Effector memory CD4-positive, alpha-beta T cell (primary cell): Measurements from ENCODE around the gene TRIM75.

Experiments
- DNase-seq, 3 donors: peaks; one replicate each; pipeline ENCODE4 v3.0.0-alpha.2; 2020
- H3K27ac ChIP-seq: 2 replicates; pipeline ENCODE4 v1.7.0; 2013; ENCODE audit warnings: mild to moderate bottlenecking, low read length, moderate library complexity; ENCODE audit not compliant: insufficient read depth, poor library complexity, severe bottlenecking
- H3K27me3 ChIP-seq: replicated peaks from 2 replicates; pipeline ENCODE4 v1.7.0; 2013; ENCODE audit warnings: mild to moderate bottlenecking, low read length; ENCODE audit not compliant: insufficient read depth, control insufficient read depth, poor library complexity, severe bottlenecking
- H3K36me3 ChIP-seq: 2 replicates; pipeline ENCODE4 v1.7.0; 2013; ENCODE audit warnings: mild to moderate bottlenecking, low read length, moderate library complexity; ENCODE audit not compliant: control insufficient read depth, insufficient read depth
- H3K4me1 ChIP-seq: 2 replicates; pipeline ENCODE4 v1.7.0; 2013; ENCODE audit warnings: low read length, mild to moderate bottlenecking; ENCODE audit not compliant: control insufficient read depth, insufficient read depth, poor library complexity, severe bottlenecking
- H3K4me3 ChIP-seq: 2 replicates; pipeline ENCODE4 v1.7.0; 2013; ENCODE audit warnings: low read length, low read depth, mild to moderate bottlenecking; ENCODE audit not compliant: insufficient read depth, poor library complexity, severe bottlenecking
- H3K9me3 ChIP-seq: 2 replicates; pipeline ENCODE4 v1.7.0; 2013; ENCODE audit warnings: mild to moderate bottlenecking, low read length, moderate library complexity; ENCODE audit not compliant: control insufficient read depth

The TRIM75 gene

GRCh38 chr4:165096776-165097175, 43.1 kb downstream of the TRIM75 start:
- Histone ChIP-seq H3K36me3 (peaks cover 8% of the 10 kb centered on the region), H3K4me3 (no peak overlapping the region), H3K4me1 (no peaks in the 10 kb centered on the region), H3K27ac (no peak overlapping the region), H3K27me3 (no peaks in the 10 kb centered on the region), H3K9me3 (no peaks in the 10 kb centered on the region)
- no peak for DNase-seq

- no peak overlapping the region for H3K4me3 ChIP-seq
- H3K27me3 ChIP-seq, result no peaks in the 10 kb centered on the region
- peaks cover 12% of the 10 kb centered on the region for H3K36me3 ChIP-seq
- H3K27ac ChIP-seq, result no peak overlapping the region
- no peaks in the 10 kb centered on the region for H3K4me1 ChIP-seq
- H3K9me3 ChIP-seq, result no peaks in the 10 kb centered on the region
- no peak for DNase-seq
Measured at GRCh38 chr4:165101641-165102040, 48.0 kb downstream of the TRIM75 start.

- DNase-seq, result no peak
- Histone ChIP-seq H3K27ac (no peak overlapping the region), H3K4me3 (no peak overlapping the region), H3K4me1 (no peaks in the 10 kb centered on the region), H3K27me3 (no peaks in the 10 kb centered on the region), H3K36me3 (peaks cover 4% of the 10 kb centered on the region), H3K9me3 (no peaks in the 10 kb centered on the region)
Measured at GRCh38 chr4:165106518-165106917, 52.9 kb downstream of the TRIM75 start.
